ENCODE results near the gene RNF130. TPM values are rescaled to one million over a fixed set of nuclear protein-coding genes. Genes with fewer than 3 reads are reported as not detected.
A peak's percentile ranks its signal among the peaks of the same experiment; 100 is the strongest.

Gene RNF130
- total and polyA plus RNA-seq, 8 donors = 61.0 to 125 (median 70.7) TPM

GRCh38 chr5:180069589-180070247, 1.8 kb downstream of the RNF130 start:
- Histone ChIP-seq H3K27me3 (no peaks in the 10 kb centered on the region), H3K27ac (peak overlapping the region; percentile 95 to 99), H3K9me3 (peaks cover 0 to 3% of the 10 kb centered on the region in 2 donors), H3K4me1 (peaks cover 8 to 39% of the 10 kb centered on the region in 2 donors), H3K4me3 (peak overlapping the region in 1 of 2 donors; percentile 92), H3K36me3 (no peaks in the 10 kb centered on the region)
- DNase-seq (peak in 1 of 4 donors; percentile 77), ATAC-seq (peak; percentile 4)
- TF ChIP-seq, protein P1, sequence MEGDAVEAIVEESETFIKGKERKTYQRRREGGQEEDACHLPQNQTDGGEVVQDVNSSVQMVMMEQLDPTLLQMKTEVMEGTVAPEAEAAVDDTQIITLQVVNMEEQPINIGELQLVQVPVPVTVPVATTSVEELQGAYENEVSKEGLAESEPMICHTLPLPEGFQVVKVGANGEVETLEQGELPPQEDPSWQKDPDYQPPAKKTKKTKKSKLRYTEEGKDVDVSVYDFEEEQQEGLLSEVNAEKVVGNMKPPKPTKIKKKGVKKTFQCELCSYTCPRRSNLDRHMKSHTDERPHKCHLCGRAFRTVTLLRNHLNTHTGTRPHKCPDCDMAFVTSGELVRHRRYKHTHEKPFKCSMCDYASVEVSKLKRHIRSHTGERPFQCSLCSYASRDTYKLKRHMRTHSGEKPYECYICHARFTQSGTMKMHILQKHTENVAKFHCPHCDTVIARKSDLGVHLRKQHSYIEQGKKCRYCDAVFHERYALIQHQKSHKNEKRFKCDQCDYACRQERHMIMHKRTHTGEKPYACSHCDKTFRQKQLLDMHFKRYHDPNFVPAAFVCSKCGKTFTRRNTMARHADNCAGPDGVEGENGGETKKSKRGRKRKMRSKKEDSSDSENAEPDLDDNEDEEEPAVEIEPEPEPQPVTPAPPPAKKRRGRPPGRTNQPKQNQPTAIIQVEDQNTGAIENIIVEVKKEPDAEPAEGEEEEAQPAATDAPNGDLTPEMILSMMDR (IDR thresholded peaks at IDR 0.05) = no peak
- intact Hi-C loops (cut with DNase I) = no loop called here

DNA sequence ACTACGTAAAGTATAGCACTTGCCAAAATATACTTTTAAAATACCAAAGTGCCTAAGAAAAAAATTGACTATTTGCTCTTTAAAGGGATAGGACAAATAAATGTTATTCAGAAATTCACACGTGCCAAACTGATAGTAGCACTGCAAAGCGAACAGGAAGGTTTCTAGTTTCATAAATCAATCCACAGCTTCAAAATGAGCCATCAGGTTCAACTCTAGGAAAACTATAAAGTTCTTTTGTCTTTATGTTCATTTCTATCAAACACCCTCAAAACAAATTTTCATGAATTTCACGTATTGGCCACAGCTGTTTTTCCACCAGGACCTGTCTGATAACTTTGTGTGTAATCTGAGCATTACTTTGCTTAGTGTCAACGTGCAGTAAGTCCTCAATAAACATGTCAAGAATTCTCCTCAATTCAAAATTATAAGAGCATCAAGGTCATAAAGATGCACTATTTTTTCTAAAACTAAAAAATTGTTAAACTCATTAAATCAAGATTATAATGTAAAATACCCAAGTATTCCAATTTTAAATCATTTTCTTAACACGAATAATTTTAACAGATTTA, 3.0 kb downstream of the RNF130 start:
- H3K9me3 ChIP-seq = peaks cover 0 to 3% of the 10 kb centered on the region in 2 donors
- no peaks in the 10 kb centered on the region for H3K27me3 ChIP-seq
- DNase-seq (no peak), ATAC-seq (no peak)
- H3K27ac ChIP-seq = peak overlapping the region in 1 of 2 donors; percentile 99
- peaks cover 8 to 39% of the 10 kb centered on the region in 2 donors for H3K4me1 ChIP-seq
- H3K4me3 ChIP-seq = peak overlapping the region in 1 of 2 donors; percentile 92
- TF ChIP-seq, protein P1 (IDR thresholded peaks at IDR 0.05) = no peak
- intact Hi-C loops (cut with DNase I) = no loop called here
- no peaks in the 10 kb centered on the region for H3K36me3 ChIP-seq

GRCh38 chr5:180067986-180068385, 3.6 kb downstream of the RNF130 start:
- Histone ChIP-seq H3K4me3 (no peak overlapping the region), H3K4me1 (peaks cover 8 to 39% of the 10 kb centered on the region in 2 donors), H3K27ac (no peak overlapping the region), H3K9me3 (peaks cover 0 to 3% of the 10 kb centered on the region in 2 donors), H3K36me3 (no peaks in the 10 kb centered on the region), H3K27me3 (no peaks in the 10 kb centered on the region)
- intact Hi-C loops (cut with DNase I) = no loop called here
- ATAC-seq = no peak
- DNase-seq = no peak
- TF ChIP-seq, protein P1 (IDR thresholded peaks at IDR 0.05) = no peak

DNA sequence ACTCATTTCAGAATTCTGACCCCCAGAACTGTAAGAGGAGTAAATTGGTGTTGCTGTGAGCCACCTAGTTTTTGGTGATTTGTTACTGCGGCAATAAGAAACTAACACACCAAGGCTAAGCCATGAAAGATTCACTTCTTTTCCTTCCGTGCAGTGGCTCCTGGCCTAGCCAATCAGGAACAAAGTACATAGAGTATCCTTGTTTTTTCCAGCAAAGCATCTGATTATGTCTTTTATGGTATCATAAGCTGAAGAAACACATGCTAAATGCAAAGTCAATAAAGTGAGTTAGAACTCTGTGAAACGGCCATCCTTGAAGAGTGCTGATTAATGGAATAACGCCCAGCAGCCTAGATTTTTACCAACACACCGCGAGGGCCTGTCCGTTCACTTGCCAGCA, 11.4 kb downstream of the RNF130 start:
- Histone ChIP-seq H3K4me1 (peaks cover 0 to 8% of the 10 kb centered on the region in 2 donors), H3K9me3 (no peaks in the 10 kb centered on the region), H3K36me3 (no peaks in the 10 kb centered on the region), H3K27ac (no peak overlapping the region), H3K4me3 (no peak overlapping the region), H3K27me3 (no peaks in the 10 kb centered on the region)
- TF ChIP-seq, protein P1 (IDR thresholded peaks at IDR 0.05) = no peak
- intact Hi-C loops (cut with DNase I) = no loop called here
- no peak for DNase-seq
- no peak for ATAC-seq

DNA sequence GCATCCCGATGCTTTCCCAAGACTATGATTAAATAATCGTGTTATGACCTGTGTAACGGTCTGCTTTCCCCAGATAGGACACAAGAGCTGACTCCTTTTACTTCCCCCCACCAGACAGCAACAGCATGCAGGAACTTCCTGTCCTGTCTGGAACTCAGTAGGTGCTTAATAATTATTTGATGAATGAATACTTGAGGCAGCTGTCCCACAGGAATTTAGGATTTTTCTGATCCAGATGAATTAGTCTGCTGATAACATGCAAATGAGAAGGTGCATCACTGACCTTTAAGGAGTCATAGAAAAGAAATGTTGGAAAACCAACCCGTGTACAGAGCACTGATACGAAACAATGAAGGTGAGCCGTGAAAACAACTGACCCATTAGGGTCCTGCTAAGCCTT, 12.2 kb downstream of the RNF130 start:
- Histone ChIP-seq H3K4me3 (no peak overlapping the region), H3K36me3 (no peaks in the 10 kb centered on the region), H3K9me3 (no peaks in the 10 kb centered on the region), H3K4me1 (peaks cover 0 to 8% of the 10 kb centered on the region in 2 donors), H3K27me3 (no peaks in the 10 kb centered on the region), H3K27ac (no peak overlapping the region)
- DNase-seq (no peak), ATAC-seq (no peak)
- intact Hi-C loops (cut with DNase I) = no loop called here
- TF ChIP-seq, protein P1 (IDR thresholded peaks at IDR 0.05) = no peak

Measured in left lung (tissue), 10 donors.